ENCODE results near the gene TMPRSS9.
"Not testable (repeated sequence)": the region's sequence is repeated elsewhere in the genome, so short reads cannot be mapped to it uniquely, and the experiment has no call there.

The TMPRSS9 gene

GRCh38 chr19:2462635-2463421, 102.8 kb downstream of the TMPRSS9 start:
- peak; percentile 98 for DNase-seq (ENCODE audit: low read depth)

DNA sequence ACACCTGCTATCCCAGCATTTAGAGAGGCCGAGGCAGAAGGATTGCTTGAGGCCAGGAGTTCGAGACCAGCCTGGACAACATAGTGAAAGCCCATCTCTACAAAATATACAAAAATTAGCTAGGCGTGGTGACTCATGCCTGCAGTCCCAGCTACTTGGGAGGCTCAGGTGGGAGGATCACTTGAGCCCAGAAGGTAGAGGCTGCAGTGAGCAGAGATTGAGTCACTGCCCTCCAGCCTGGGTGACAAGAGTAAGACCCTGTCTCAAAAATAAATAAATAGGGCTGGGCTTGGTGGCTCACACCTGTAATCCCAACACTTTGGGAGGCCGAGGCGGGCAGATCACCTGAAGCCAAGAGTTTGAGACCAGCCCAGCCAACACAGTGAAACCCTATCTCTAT, 103.6 kb downstream of the TMPRSS9 start:
- DNase-seq (ENCODE audit: low read depth), result not testable (repeated sequence)

- DNase-seq (ENCODE audit: low read depth), result no peak
Observed at GRCh38 chr19:2464389-2464788, 104.3 kb downstream of the TMPRSS9 start.

DNA sequence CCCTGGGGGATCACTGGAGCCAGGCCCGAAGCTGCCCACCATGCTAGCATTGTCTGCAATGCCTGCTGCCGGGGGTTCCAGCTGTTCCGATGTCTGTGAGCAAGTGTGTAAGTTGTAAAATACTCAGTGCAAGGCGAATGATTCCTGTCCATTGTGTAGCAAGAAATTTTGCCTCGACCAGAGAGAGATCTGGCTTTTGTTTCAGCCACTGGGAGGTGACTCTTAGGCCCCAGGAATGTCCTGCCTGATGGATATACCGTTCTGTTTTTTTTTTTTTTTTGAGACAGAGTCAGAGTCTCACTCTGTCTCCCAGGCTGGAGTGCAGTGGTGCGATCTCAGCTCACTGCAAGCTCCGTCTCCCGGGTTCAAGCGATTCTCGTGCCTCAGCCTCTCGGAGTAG, 108.5 kb downstream of the TMPRSS9 start:
- no peak for DNase-seq (ENCODE audit: low read depth)

GRCh38 chr19:2469102-2469914, 109.2 kb downstream of the TMPRSS9 start:
- peak; percentile 86 for DNase-seq (ENCODE audit: low read depth)

- not testable (repeated sequence) for DNase-seq (ENCODE audit: low read depth)
Observed at GRCh38 chr19:2469915-2470200, 109.8 kb downstream of the TMPRSS9 start.

DNA sequence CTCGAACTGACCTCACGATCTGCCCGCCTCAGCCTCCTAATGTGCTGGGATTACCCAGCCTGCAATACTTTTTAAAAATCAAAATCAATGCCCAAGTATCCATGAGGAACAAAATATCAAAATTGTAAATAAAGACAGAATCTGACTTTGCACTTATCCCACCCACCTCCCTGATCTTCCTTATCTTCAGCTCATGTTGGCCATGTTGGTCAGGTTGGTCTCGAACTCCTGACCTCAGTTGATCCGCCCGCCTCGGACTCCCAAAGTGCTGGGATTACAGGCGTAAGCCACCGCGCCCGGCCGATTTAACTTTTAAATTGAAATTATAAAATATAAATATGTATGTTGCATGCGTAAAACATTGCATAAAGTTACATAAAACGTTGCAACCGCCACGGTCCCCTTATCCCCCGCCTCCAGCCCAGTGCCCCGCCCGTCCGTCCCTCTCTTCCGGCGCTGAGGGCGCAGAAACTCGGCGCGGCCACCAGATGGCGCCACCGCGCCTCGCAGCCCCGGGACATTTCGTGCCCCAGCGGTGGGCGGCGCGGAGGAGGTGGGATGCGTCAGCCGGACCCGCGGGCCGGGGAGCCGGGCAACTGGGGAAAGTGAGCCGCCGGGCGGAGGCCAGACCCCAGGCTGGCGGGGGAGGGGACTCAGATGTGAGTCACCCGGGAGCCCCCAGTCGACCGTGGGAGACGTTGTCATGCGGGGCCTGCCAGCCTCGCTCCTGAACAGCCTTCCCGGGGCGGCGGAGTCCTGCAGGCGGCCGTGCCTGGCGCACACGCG, 114.4 kb downstream of the TMPRSS9 start:
- DNase-seq (ENCODE audit: low read depth), result peak; percentile 69

DNA sequence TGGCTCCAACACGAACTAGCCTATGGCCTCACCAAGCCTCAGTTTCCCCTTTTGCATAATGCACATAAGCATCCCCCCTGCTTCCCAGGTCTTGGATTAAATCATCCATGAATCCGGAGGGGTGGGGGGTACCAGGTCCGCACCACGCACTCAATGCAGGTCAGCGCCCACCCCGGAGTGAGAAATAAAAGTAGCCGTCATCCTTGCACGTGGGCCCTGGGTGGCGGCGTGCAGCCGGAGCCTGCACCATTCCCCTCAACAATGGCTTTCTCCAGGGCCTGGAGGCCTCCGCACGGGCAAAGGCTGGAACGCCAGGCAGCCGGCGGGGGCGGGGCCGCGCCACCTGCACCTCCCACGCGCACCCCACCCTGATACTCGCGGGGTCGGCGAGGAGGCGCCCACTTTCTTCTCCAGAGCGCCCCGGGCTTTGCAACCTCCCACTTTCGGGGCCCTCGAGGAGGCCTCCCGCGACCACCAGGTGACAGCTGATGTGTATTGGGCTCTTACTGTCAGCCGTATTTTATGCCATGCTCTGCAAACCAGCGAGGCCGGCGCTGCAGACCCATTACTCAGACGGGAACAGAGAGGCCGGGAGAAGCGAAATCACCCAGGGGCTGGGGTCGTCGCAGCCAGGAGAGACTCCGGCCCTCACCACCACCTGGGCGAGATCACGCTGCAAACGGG, 115.1 kb downstream of the TMPRSS9 start:
- no peak for DNase-seq (ENCODE audit: low read depth)

Data from stromal cell of bone marrow (primary cell).